Psoas muscle (tissue), 8 donors: ENCODE data around the gene ABCA1. TPM values are rescaled to one million over a fixed set of nuclear protein-coding genes. Genes with fewer than 3 reads are reported as not detected.

Experiments used
- ATAC-seq, 4 donors: fragments of 200-7000 bp; cut with Tn5 transposase; one replicate each; pipeline ENCODE4 v1.9.1; 2020; ENCODE audit warnings: moderate library complexity in 3 of 4, mild to moderate bottlenecking in 2 of 4
- DNase-seq, 2 donors: peaks; one replicate each; pipeline ENCODE4 v3.0.0-alpha.2; 2020
- H3K27ac ChIP-seq: fragments of 200-600 bp; one replicate; pipeline ENCODE4 v1.8.0; 2022
- H3K27me3 ChIP-seq, 3 donors: fragments of 200-600 bp in 1 of 3; one replicate each; pipeline versions ENCODE4 v1.6.1 to v1.8.0; 2013 to 2022; ENCODE audit warnings: low read length in 2 of 3, mild to moderate bottlenecking in 2 of 3, moderate library complexity in 1 of 3; ENCODE audit not compliant: insufficient read depth in 3 of 3
- H3K36me3 ChIP-seq, 2 donors: fragments of 200-600 bp in 1 of 2; one replicate each; pipeline versions ENCODE4 v1.6.1 to v1.8.0; 2013 to 2022; ENCODE audit warnings: low read depth in 1 of 2, mild to moderate bottlenecking in 1 of 2, moderate library complexity in 1 of 2; ENCODE audit not compliant: insufficient read depth in 1 of 2
- H3K4me1 ChIP-seq: fragments of 200-600 bp; one replicate; pipeline ENCODE4 v1.8.0; 2022
- H3K4me3 ChIP-seq: fragments of 200-600 bp; one replicate; pipeline ENCODE4 v1.8.0; 2022; ENCODE audit warnings: mild to moderate bottlenecking
- H3K9me3 ChIP-seq: fragments of 200-600 bp; one replicate; pipeline ENCODE4 v1.8.0; 2022
- WGBS, 3 donors: extraction: QIAGEN DNeasy Blood & Tissue Kit; methylation state at CpG; one replicate each; pipeline versions ENCODE4 v1.1.6 to v1.1.7; 2013; 5-methylcytosine and 5-hydroxymethylcytosine counted together
- intact Hi-C, 2 donors: fragments of 100-400 bp; cut with DNase I; formaldehyde crosslinking; loops; one replicate each; pipeline versions ENCODE4 v1.11.0 to v1.14.2; 2022
- polyA plus RNA-seq, 3 donors: library from polyadenylated mRNA; stranded (reverse); fragments of 200-250 nt; gene quantifications; one replicate each; pipeline ENCODE4 v1.2.3, GENCODE V29; 2013
- total RNA-seq, 4 donors: library from RNA; stranded (reverse); fragmentation: NEBNext Ultra II Directional in 2 of 4; extraction: Animal tissue kit (Norgen Biotek cat#: 25700) in 2 of 4; gene quantifications; one replicate each; pipeline versions ENCODE4 v1.2.1 to v1.2.4, GENCODE V29; 2021 to 2023
- TF ChIP-seq, protein P1 (sequence below): fragments of 200-600 bp; IDR thresholded peaks from one replicate; pipeline ENCODE4 v1.8.0; 2022; ENCODE audit warnings: antibody characterized with exemption
- donor health status: healthy with polysubstance abuse.
- donor health status: DM: no; HTN: no; CAD: no; lungs with moderate emphysema.
- donor health status: Bipolar disorder and iron deficiency.
- donor health status: healthy.
- donor health status: DM: yes; HTN: yes; CAD: no.
- donor health status: DM: no; HTN: no; CAD: no.
- donor health status: DM: no; HTN: no; CAD: no.
- donor health status: DM: yes; HTN: yes; CAD: no.

The ABCA1 gene
- total and polyA plus RNA-seq, 7 donors, result 1.9 to 26.1 (median 8.2) TPM

DNA sequence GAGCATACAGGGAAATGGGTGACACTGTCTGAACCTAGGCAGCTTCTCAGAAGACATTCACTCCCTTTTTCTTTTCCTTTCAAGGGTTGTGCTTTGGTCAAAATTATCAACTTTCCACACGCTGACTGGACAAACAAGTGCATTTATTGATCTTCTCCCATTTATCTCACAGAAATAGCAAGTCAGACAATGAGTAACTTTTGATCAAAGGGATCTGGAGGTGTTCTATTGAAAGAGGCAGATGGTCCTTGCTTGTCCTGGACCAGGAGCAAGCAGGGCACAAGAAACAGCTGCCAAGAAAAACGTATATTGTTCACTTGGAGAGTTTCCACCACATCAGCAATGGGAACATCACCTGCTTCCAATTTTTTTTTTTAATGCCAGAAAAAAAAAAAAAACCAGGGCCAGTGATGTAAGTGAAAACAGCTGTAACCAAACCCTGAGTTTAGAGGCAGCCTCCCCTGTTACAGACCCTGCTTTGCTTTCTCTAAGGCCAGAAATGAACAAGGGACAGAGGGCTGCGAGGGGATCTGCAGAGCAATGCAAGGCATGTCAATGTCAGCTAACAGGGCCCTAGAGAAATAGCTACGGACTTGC, 84.2 kb downstream of the ABCA1 start:
- Histone ChIP-seq H3K4me3 (no peak overlapping the region), H3K27ac (no peak overlapping the region), H3K36me3 (peaks cover 14 to 68% of the 10 kb centered on the region in 2 donors), H3K27me3 (no peaks in the 10 kb centered on the region), H3K4me1 (no peaks in the 10 kb centered on the region), H3K9me3 (no peaks in the 10 kb centered on the region)
- WGBS, 3 donors, result 64 to 67% (median 64%) methylated on average over 4 of the region's 4 CpGs
- intact Hi-C loops, result no loop called here
- no peak for DNase-seq
- TF ChIP-seq, protein P1, sequence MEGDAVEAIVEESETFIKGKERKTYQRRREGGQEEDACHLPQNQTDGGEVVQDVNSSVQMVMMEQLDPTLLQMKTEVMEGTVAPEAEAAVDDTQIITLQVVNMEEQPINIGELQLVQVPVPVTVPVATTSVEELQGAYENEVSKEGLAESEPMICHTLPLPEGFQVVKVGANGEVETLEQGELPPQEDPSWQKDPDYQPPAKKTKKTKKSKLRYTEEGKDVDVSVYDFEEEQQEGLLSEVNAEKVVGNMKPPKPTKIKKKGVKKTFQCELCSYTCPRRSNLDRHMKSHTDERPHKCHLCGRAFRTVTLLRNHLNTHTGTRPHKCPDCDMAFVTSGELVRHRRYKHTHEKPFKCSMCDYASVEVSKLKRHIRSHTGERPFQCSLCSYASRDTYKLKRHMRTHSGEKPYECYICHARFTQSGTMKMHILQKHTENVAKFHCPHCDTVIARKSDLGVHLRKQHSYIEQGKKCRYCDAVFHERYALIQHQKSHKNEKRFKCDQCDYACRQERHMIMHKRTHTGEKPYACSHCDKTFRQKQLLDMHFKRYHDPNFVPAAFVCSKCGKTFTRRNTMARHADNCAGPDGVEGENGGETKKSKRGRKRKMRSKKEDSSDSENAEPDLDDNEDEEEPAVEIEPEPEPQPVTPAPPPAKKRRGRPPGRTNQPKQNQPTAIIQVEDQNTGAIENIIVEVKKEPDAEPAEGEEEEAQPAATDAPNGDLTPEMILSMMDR, result no peak
- ATAC-seq, result no peak

DNA sequence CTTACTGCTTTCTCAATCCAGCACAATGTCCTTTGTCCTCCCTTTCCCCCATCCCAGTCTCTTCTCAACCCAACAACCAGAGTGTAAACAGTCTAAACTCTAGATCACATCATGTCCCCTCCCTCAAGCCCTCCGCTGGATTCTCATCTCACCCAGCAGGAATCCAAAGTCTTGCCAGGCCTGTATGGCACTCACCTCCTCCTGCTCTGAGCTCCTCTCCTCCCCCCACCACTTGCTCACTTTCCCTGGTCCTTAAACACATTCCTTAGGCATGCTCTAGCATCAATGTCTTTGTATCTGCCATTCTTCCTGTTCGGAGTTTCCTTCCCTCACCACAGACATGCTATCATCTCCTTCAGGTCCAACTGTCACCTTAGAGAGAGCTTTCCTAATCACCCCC, 85.3 kb downstream of the ABCA1 start:
- 72 to 90% (median 85%) methylated on average over 2 of the region's 2 CpGs for WGBS, 3 donors
- intact Hi-C loops, result no loop called here
- Histone ChIP-seq H3K27ac (no peak overlapping the region), H3K36me3 (peaks cover 15 to 75% of the 10 kb centered on the region in 2 donors), H3K9me3 (no peaks in the 10 kb centered on the region), H3K27me3 (no peaks in the 10 kb centered on the region), H3K4me1 (no peaks in the 10 kb centered on the region), H3K4me3 (no peak overlapping the region)
- TF ChIP-seq, protein P1, result no peak
- no peak for DNase-seq
- no peak for ATAC-seq

DNA sequence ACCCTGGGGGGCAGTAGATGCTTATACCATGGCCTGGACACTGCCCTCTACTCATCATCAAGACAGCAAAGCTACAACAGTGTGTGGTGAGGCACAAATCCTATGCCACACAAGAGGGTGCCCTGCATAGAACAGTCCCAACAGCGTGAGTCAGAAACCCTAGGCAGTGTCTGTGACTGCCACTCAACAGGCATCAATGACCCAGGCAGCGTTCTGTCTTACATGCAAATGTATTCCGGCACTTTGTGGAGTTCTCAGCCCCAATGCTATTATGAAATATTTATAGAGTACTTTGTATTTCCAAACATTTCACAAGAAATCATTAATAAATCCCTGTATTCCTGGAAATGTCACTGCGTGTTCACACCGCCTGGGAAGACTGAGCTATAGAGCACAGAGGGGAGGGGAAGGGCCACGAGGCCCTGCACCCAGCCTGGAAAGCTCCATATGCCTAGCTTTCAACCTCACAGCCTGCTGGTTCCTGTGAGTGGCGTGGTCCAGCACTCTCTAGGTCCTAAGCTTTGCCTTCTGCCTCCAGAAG, 86.3 kb downstream of the ABCA1 start:
- Histone ChIP-seq H3K4me1 (no peaks in the 10 kb centered on the region), H3K27ac (no peak overlapping the region), H3K9me3 (no peaks in the 10 kb centered on the region), H3K27me3 (no peaks in the 10 kb centered on the region), H3K4me3 (no peak overlapping the region), H3K36me3 (peaks cover 15 to 85% of the 10 kb centered on the region in 2 donors)
- intact Hi-C loops, result no loop called here
- 85 to 92% (median 91%) methylated on average over 7 of the region's 7 CpGs for WGBS, 3 donors
- ATAC-seq (peak; percentile 35 to 79 (median 50)), DNase-seq (no peak)
- TF ChIP-seq, protein P1, result no peak

DNA sequence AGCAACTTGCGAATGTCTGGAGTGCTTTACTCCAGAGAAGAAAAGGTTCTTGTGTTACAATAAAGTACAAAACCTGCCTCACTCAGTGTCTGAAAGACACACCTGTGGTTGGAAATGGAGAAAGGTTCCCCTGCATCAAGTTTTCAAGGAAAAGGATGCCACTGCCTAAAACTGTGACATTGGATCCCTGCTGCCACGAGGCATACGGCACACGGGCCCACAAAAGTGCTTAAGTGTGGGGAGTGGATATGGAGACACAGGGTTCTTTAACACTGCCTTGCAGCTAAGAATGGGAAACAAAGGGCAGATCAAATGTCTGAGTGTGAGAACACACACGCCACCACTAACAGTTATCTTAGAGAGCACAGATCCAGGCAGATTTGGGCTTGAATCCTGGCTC, 89.0 kb downstream of the ABCA1 start:
- ATAC-seq, result no peak

More for the DNA sequence above, 89.0 kb downstream of the ABCA1 start:
- H3K27me3 ChIP-seq, result no peaks in the 10 kb centered on the region
- TF ChIP-seq, protein P1, result no peak
- intact Hi-C loops, result loop anchor here in 1 of 2 donors (10.0 kb wide), 1 partner anchor 54 kb away; no protein-coding TSS in a partner anchor
- no peak overlapping the region for H3K27ac ChIP-seq
- peaks cover 17 to 94% of the 10 kb centered on the region in 2 donors for H3K36me3 ChIP-seq
- 73 to 77% (median 74%) methylated on average over 5 of the region's 5 CpGs for WGBS, 3 donors
- DNase-seq, result no peak
- H3K9me3 ChIP-seq, result no peaks in the 10 kb centered on the region
- no peak overlapping the region for H3K4me3 ChIP-seq
- no peaks in the 10 kb centered on the region for H3K4me1 ChIP-seq
